Measurements from ENCODE around the gene SEMA3A. TPM values are rescaled to one million over a fixed set of nuclear protein-coding genes. Genes with fewer than 3 reads are reported as not detected.

Gene SEMA3A
- total RNA-seq, 1 experiment from 2014 or later = 14.2 TPM

GRCh38 chr7:83937930-83938329 lies 256.7 kb downstream of the SEMA3A start:
- Histone ChIP-seq H3K79me2 (ENCODE audit: insufficient read depth, low read length) (no peaks in the 10 kb centered on the region), H3K9me3 (ENCODE audit: control insufficient read depth in 1 of 2, insufficient read depth in 1 of 2, low read depth in 1 of 2, low read length in 2 of 2) (no peaks in the 10 kb centered on the region), H3K4me1 (ENCODE audit: control insufficient read depth in 1 of 2, insufficient read depth in 2 of 2, low read length in 2 of 2) (no peaks in the 10 kb centered on the region), H3K9ac (ENCODE audit: low read length) (no peak overlapping the region), H3K27me3 (ENCODE audit: insufficient read depth, low read length) (no peaks in the 10 kb centered on the region), H3K36me3 (ENCODE audit: control insufficient read depth in 1 of 2, insufficient read depth in 2 of 2, low read length in 2 of 2) (no peaks in the 10 kb centered on the region), H3K27ac (ENCODE audit: low read depth, low read length) (no peak overlapping the region), H3K4me2 (ENCODE audit: low read length) (no peak overlapping the region), H4K20me1 (ENCODE audit: insufficient read depth) (no peaks in the 10 kb centered on the region), H2AFZ (ENCODE audit: low read depth, low read length, poor library complexity, severe bottlenecking) (no peak overlapping the region), H3K4me3 (replicated peaks in 1 of 2; ENCODE audit: low read depth in 1 of 2, low read length in 2 of 2) (no peak overlapping the region), H3K9me2 (ENCODE audit: insufficient read depth) (no peaks in the 10 kb centered on the region)
- no peak for TF ChIP-seq ATF3 (IDR thresholded peaks at IDR 0.05)
- TF ChIP-seq POLR2AphosphoS5 (IDR thresholded peaks at IDR 0.05; ENCODE audit: low read depth, low read length) = no peak
- TF ChIP-seq EZH2phosphoT487 (IDR thresholded peaks at IDR 0.05; ENCODE audit: borderline replicate concordance) = no peak
- TF ChIP-seq SRF (IDR thresholded peaks at IDR 0.05; ENCODE audit: low read depth) = no peak
- TF ChIP-seq POLR2A (IDR thresholded peaks at IDR 0.05; ENCODE audit: borderline replicate concordance, extremely low read depth, insufficient read depth, insufficient read length) = no peak
- no peak for TF ChIP-seq CEBPB (IDR thresholded peaks at IDR 0.05; ENCODE audit: low read depth)
- TF ChIP-seq MAX (IDR thresholded peaks at IDR 0.05) = no peak
- TF ChIP-seq TCF7L2 (IDR thresholded peaks at IDR 0.05; ENCODE audit: borderline replicate concordance, extremely low read depth, insufficient read depth, insufficient read length) = no peak
- TF ChIP-seq YY1 (IDR thresholded peaks at IDR 0.05; ENCODE audit: extremely low read depth, insufficient replicate concordance, low read depth, low read length) = no peak
- TF ChIP-seq ZNF274 (IDR thresholded peaks at IDR 0.05; ENCODE audit: low read depth, low read length) = no peak
- no peak for TF ChIP-seq EGR1 (IDR thresholded peaks at IDR 0.05; ENCODE audit: low read depth)
- no peak for TF ChIP-seq JUND (IDR thresholded peaks at IDR 0.05)
- no peak for TF ChIP-seq ZFX (IDR thresholded peaks at IDR 0.05)
- no peak for TF ChIP-seq CTCF (IDR thresholded peaks at IDR 0.05 in 2 of 3, conservative IDR thresholded peaks at IDR 0.05 in 1 of 3; ENCODE audit: borderline replicate concordance in 1 of 3, insufficient read depth in 1 of 3, low read depth in 2 of 3, low read length in 2 of 3)
- no peak for TF ChIP-seq SP1 (IDR thresholded peaks at IDR 0.05; ENCODE audit: low read depth)
- TF ChIP-seq SIN3A (IDR thresholded peaks at IDR 0.05; ENCODE audit: low read depth) = no peak
- no peak for TF ChIP-seq EZH2 (IDR thresholded peaks at IDR 0.05)
- no peak for TF ChIP-seq FOSL1 (IDR thresholded peaks at IDR 0.05; ENCODE audit: low read depth)
- ATAC-seq = no peak
- ChIA-PET CTCF (interaction anchor here (5.2 kb wide), 1 partner anchor 10 kb away, joined by 37 read pairs; no protein-coding TSS in a partner anchor), POLR2A (no interaction called here), RAD21 (ENCODE audit: low non-redundant PET in 1 of 2, low total read pairs in 2 of 2, uncharacterized antibody in 2 of 2, unreplicated experiment in 2 of 2) (no interaction called here)
- no TSS peak for BruUV-seq (replicated peaks)
- DNase-seq (ENCODE audit: low read depth, low spot score) = no peak
- intact Hi-C loops (cut with micrococcal nuclease) = loop anchor here (5.0 kb wide), 1 partner anchor 39 kb away; no protein-coding TSS in a partner anchor
